Ectodermal cell (in vitro differentiated cells): ENCODE data around the gene LRP1B.
"Not testable (repeated sequence)": the region's sequence is repeated elsewhere in the genome, so short reads cannot be mapped to it uniquely, and the experiment has no call there.

Experiments used
- H3K27ac ChIP-seq: 2 replicates; pipeline ENCODE4 v1.7.0; 2013; ENCODE audit warnings: mild to moderate bottlenecking, low read depth, low read length; ENCODE audit not compliant: insufficient read depth, poor library complexity, severe bottlenecking
- H3K27me3 ChIP-seq: 2 replicates; pipeline ENCODE4 v1.7.0; 2013; ENCODE audit warnings: mild to moderate bottlenecking, low read length; ENCODE audit not compliant: insufficient read depth, control insufficient read depth, poor library complexity, severe bottlenecking
- H3K36me3 ChIP-seq: one replicate; pipeline ENCODE4 v1.7.0; 2013; ENCODE audit warnings: low read length; ENCODE audit not compliant: control insufficient read depth, insufficient read depth
- H3K4me1 ChIP-seq: one replicate; pipeline ENCODE4 v1.7.0; 2013; ENCODE audit warnings: low read length; ENCODE audit not compliant: control insufficient read depth, insufficient read depth
- H3K4me3 ChIP-seq: 2 replicates; pipeline ENCODE4 v1.7.0; 2013; ENCODE audit warnings: low read depth, low read length, control low read depth; ENCODE audit not compliant: insufficient read depth
- H3K9me3 ChIP-seq: 2 replicates; pipeline ENCODE4 v1.7.0; 2013; ENCODE audit warnings: mild to moderate bottlenecking, low read length, moderate library complexity; ENCODE audit not compliant: control insufficient read depth
- WGBS, 2 experiments: methylation state at CpG; one replicate each; pipeline ENCODE4 v1.1.7; 2013; ENCODE audit warnings: missing lambda C conversion rate in 2 of 2; 5-methylcytosine and 5-hydroxymethylcytosine counted together

Gene LRP1B

GRCh38 chr2:140658760-140659692 lies 1471.8 kb downstream of the LRP1B start:
- Histone ChIP-seq H3K9me3 (no peaks in the 10 kb centered on the region), H3K4me3 (no peak overlapping the region), H3K36me3 (no peaks in the 10 kb centered on the region), H3K27me3 (no peaks in the 10 kb centered on the region), H3K4me1 (no peaks in the 10 kb centered on the region), H3K27ac (no peak overlapping the region)
- 93% methylated on average over 2 of the region's 2 CpGs for WGBS, 2 experiments

- 90 to 100% methylated on average over 2 of the region's 2 CpGs for WGBS, 2 experiments
- no peaks in the 10 kb centered on the region for H3K4me1 ChIP-seq
- H3K36me3 ChIP-seq = no peaks in the 10 kb centered on the region
- H3K27ac ChIP-seq = no peak overlapping the region
- H3K9me3 ChIP-seq = no peaks in the 10 kb centered on the region
- no peaks in the 10 kb centered on the region for H3K27me3 ChIP-seq
- H3K4me3 ChIP-seq = no peak overlapping the region
Measured at GRCh38 chr2:140657657-140658056, 1473.2 kb downstream of the LRP1B start.

- Histone ChIP-seq H3K4me1 (no peaks in the 10 kb centered on the region), H3K4me3 (no peak overlapping the region), H3K27me3 (no peaks in the 10 kb centered on the region), H3K27ac (no peak overlapping the region), H3K36me3 (no peaks in the 10 kb centered on the region), H3K9me3 (no peaks in the 10 kb centered on the region)
- 98 to 100% methylated on average over 1 to 3 of the region's 3 CpGs for WGBS, 2 experiments
Measured at GRCh38 chr2:140654565-140654964, 1476.3 kb downstream of the LRP1B start.

- H3K27ac ChIP-seq = no peak overlapping the region
- no peaks in the 10 kb centered on the region for H3K9me3 ChIP-seq
- 94 to 100% methylated on average over 1 to 2 of the region's 3 CpGs for WGBS, 2 experiments
- H3K27me3 ChIP-seq = no peaks in the 10 kb centered on the region
- H3K36me3 ChIP-seq = no peaks in the 10 kb centered on the region
- no peak overlapping the region for H3K4me3 ChIP-seq
- no peaks in the 10 kb centered on the region for H3K4me1 ChIP-seq
Measured at GRCh38 chr2:140650825-140651224, 1480.0 kb downstream of the LRP1B start.

- WGBS, 2 experiments = 93 to 100% methylated on average over 3 of the region's 4 CpGs
- H3K9me3 ChIP-seq, H3K36me3 ChIP-seq, H3K27ac ChIP-seq, H3K27me3 ChIP-seq, H3K4me3 ChIP-seq, H3K4me1 ChIP-seq: not testable (repeated sequence)
Measured at GRCh38 chr2:140650134-140650533, 1480.7 kb downstream of the LRP1B start.

DNA sequence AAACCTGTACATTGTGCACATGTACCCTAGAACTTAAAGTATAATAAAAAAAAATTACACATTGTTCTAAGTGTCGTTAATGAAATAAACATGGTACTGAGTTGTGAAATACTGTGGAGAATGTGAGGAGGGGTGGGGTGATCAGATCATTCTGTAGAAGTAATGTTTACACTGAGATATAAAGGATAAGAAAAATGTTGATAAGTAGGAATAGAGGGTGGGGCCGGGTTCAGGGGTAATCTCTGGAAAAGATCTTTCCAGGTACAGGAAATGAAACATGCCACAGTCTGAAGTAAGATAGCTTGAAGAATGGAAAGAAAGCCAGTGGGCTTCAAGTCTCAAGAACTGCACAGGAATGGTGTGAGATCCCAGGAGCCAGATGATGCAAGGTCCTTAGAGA lies 1482.4 kb downstream of the LRP1B start:
- no peaks in the 10 kb centered on the region for H3K4me1 ChIP-seq
- no peaks in the 10 kb centered on the region for H3K27me3 ChIP-seq
- H3K9me3 ChIP-seq = no peaks in the 10 kb centered on the region
- WGBS, 2 experiments = 93 to 95% methylated on average over 2 of the region's 2 CpGs
- H3K36me3 ChIP-seq = no peaks in the 10 kb centered on the region
- H3K27ac ChIP-seq = no peak overlapping the region
- H3K4me3 ChIP-seq = no peak overlapping the region

- Histone ChIP-seq H3K9me3 (no peaks in the 10 kb centered on the region), H3K27me3 (no peaks in the 10 kb centered on the region), H3K36me3 (no peaks in the 10 kb centered on the region), H3K4me3 (no peak overlapping the region), H3K4me1 (no peaks in the 10 kb centered on the region), H3K27ac (no peak overlapping the region)
- WGBS, 2 experiments = 88 to 89% methylated on average over 3 of the region's 3 CpGs
Measured at GRCh38 chr2:140643761-140644187, 1487.0 kb downstream of the LRP1B start.

DNA sequence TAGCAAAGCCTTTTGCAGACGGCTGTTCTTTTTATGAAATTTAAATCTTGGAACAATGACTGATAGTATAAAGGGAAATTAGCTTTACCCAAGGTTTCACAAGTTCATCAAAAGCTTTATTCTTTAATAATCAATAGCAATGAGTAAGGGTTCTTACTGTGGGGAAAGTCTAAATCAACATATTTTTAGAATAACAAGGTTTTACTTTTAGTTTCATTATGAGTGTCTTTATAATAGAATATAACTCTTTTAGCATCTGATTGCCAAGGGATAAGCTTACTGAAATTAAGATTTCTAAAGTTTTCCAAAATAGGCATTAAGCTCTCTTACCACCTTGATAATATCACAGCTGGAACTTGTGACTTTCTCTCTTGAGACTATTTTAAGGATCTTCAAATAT lies 1489.7 kb downstream of the LRP1B start:
- WGBS, 2 experiments = 100% methylated on average over 1 of the region's 1 CpG
- Histone ChIP-seq H3K27ac (no peak overlapping the region), H3K4me1 (no peaks in the 10 kb centered on the region), H3K36me3 (no peaks in the 10 kb centered on the region), H3K9me3 (no peaks in the 10 kb centered on the region), H3K27me3 (no peaks in the 10 kb centered on the region), H3K4me3 (no peak overlapping the region)

GRCh38 chr2:140639628-140640027 lies 1491.2 kb downstream of the LRP1B start:
- Histone ChIP-seq H3K9me3 (no peaks in the 10 kb centered on the region), H3K27ac (no peak overlapping the region), H3K27me3 (no peaks in the 10 kb centered on the region), H3K4me1 (no peaks in the 10 kb centered on the region), H3K36me3 (no peaks in the 10 kb centered on the region), H3K4me3 (no peak overlapping the region)
- WGBS, 2 experiments = 87 to 94% methylated on average over 3 of the region's 3 CpGs

DNA sequence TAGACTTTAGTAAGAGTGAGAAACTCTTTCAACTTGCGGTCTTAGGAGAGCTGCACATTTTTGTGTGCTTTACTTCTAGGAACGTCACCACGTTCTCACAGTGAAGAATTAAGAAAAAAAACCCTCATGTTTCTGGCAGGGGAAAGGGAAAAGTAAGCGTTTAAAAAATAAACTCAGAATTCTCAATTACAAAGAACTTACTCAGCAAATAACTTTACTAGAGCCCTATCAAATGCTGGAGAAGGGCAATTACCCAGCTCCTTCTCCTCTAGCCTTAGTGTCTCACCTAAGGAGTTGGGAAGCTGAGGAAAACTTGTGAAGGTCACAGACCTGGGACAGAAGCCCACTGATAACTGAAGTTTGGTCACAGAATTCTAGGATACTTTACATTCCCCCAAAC lies 1500.3 kb downstream of the LRP1B start:
- no peak overlapping the region for H3K27ac ChIP-seq
- no peaks in the 10 kb centered on the region for H3K36me3 ChIP-seq
- WGBS, 2 experiments = 91 to 96% methylated on average over 3 of the region's 4 CpGs
- no peaks in the 10 kb centered on the region for H3K9me3 ChIP-seq
- H3K4me1 ChIP-seq = no peaks in the 10 kb centered on the region
- no peaks in the 10 kb centered on the region for H3K27me3 ChIP-seq
- no peak overlapping the region for H3K4me3 ChIP-seq
